ENCODE measurements around the gene PROCA1. TPM values are rescaled to one million over a fixed set of nuclear protein-coding genes. Genes with fewer than 3 reads are reported as not detected.

Gene PROCA1
- total and polyA plus RNA-seq, 9 of the 15 experiments (the other 6 are each of a cell fraction or from before 2014, with no cell fraction given): 0.78 to 16.2 (median 5.6) TPM

DNA sequence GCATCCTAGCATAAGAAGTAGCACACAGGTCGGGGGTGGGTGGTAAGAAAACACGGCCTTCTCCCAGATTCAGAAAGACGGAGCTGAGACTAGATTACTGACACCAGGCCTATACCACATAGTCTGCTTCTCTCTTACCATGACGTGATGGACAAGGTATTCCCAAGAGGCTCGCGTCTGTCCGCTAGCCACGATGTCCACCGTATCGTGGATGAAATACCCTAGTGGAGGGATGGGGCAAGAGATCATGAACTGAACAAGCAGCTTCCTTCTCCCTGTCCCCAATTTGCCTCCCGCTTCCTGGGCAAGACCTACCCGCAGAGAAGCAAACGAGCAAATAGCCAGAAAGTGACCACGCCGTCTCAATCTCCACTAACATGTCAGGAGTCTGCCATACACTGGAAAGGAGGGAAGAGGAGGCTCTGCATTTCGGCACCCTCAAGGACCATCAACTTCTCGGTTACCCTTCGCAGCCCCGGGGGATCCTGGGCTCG lies 13.5 kb upstream of the PROCA1 start (continued):
- no peak for TF ChIP-seq SMARCC2 (IDR thresholded peaks at IDR 0.05; ENCODE audit: low read depth)
- no peak for TF ChIP-seq RBM15 (IDR thresholded peaks at IDR 0.05; ENCODE audit: insufficient read depth, low read length)
- TF ChIP-seq, protein P1, sequence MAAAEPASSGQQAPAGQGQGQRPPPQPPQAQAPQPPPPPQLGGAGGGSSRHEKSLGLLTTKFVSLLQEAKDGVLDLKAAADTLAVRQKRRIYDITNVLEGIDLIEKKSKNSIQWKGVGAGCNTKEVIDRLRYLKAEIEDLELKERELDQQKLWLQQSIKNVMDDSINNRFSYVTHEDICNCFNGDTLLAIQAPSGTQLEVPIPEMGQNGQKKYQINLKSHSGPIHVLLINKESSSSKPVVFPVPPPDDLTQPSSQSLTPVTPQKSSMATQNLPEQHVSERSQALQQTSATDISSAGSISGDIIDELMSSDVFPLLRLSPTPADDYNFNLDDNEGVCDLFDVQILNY (CRISPR knock-in tag; IDR thresholded peaks at IDR 0.05): peak; percentile 7; the same call in 1 of the 2 replicates
- no peak for TF ChIP-seq IRF2 (CRISPR knock-in tag; IDR thresholded peaks at IDR 0.05)
- no peak for TF ChIP-seq RBM17 (IDR thresholded peaks at IDR 0.05; ENCODE audit: borderline replicate concordance, low read depth, low read length)
- TF ChIP-seq SRSF1 (IDR thresholded peaks at IDR 0.05; ENCODE audit: low read depth, low read length): no peak
- TF ChIP-seq ERF (CRISPR knock-in tag; IDR thresholded peaks at IDR 0.05): no peak
- no peak for TF ChIP-seq PURB (CRISPR knock-in tag; IDR thresholded peaks at IDR 0.05; ENCODE audit: low read depth)
- TF ChIP-seq ZNF764 (CRISPR knock-in tag; IDR thresholded peaks at IDR 0.05; ENCODE audit: low read depth): no peak
- no peak for TF ChIP-seq PCBP2 (IDR thresholded peaks at IDR 0.05; ENCODE audit: low read depth, low read length, poor library complexity, severe bottlenecking)
- no peak for TF ChIP-seq ZNF589 (CRISPR knock-in tag; IDR thresholded peaks at IDR 0.05; ENCODE audit: low read depth)
- TF ChIP-seq KDM1A (IDR thresholded peaks at IDR 0.05): no peak
- TF ChIP-seq PHTF2 (CRISPR knock-in tag; IDR thresholded peaks at IDR 0.05): peak; percentile 73; the same call in 1 of the 2 replicates
- no peak for TF ChIP-seq ZNF282 (CRISPR knock-in tag; IDR thresholded peaks at IDR 0.05)
- TF ChIP-seq ZKSCAN1 (IDR thresholded peaks at IDR 0.05; ENCODE audit: low read depth, low read length): no peak
- TF ChIP-seq, protein P2, sequence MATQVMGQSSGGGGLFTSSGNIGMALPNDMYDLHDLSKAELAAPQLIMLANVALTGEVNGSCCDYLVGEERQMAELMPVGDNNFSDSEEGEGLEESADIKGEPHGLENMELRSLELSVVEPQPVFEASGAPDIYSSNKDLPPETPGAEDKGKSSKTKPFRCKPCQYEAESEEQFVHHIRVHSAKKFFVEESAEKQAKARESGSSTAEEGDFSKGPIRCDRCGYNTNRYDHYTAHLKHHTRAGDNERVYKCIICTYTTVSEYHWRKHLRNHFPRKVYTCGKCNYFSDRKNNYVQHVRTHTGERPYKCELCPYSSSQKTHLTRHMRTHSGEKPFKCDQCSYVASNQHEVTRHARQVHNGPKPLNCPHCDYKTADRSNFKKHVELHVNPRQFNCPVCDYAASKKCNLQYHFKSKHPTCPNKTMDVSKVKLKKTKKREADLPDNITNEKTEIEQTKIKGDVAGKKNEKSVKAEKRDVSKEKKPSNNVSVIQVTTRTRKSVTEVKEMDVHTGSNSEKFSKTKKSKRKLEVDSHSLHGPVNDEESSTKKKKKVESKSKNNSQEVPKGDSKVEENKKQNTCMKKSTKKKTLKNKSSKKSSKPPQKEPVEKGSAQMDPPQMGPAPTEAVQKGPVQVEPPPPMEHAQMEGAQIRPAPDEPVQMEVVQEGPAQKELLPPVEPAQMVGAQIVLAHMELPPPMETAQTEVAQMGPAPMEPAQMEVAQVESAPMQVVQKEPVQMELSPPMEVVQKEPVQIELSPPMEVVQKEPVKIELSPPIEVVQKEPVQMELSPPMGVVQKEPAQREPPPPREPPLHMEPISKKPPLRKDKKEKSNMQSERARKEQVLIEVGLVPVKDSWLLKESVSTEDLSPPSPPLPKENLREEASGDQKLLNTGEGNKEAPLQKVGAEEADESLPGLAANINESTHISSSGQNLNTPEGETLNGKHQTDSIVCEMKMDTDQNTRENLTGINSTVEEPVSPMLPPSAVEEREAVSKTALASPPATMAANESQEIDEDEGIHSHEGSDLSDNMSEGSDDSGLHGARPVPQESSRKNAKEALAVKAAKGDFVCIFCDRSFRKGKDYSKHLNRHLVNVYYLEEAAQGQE (IDR thresholded peaks at IDR 0.05; ENCODE audit: borderline replicate concordance): no peak
- TF ChIP-seq, protein P2 (CRISPR knock-in tag; IDR thresholded peaks at IDR 0.05; ENCODE audit: low read depth): no peak
- TF ChIP-seq MCM2 (IDR thresholded peaks at IDR 0.05; ENCODE audit: low read depth): no peak
- TF ChIP-seq CREB1 (IDR thresholded peaks at IDR 0.05): no peak
- no peak for TF ChIP-seq CREB1 (CRISPR knock-in tag; IDR thresholded peaks at IDR 0.05)
- TF ChIP-seq FOXK1 (CRISPR knock-in tag; IDR thresholded peaks at IDR 0.05; ENCODE audit: borderline replicate concordance): peak; percentile 67; the same call in 1 of the 2 replicates
- TF ChIP-seq ARID1B (IDR thresholded peaks at IDR 0.05): no peak
